HG03442 (cell line): ENCODE measurements around the gene LRRC75B.

Experiments used
- ATAC-seq: cut with Tn5 transposase; IDR thresholded peaks from one replicate; pipeline ENCODE4 v1.9.1; 2021; ENCODE audit warnings: mild to moderate bottlenecking, moderate library complexity; ENCODE audit not compliant: unreplicated experiment

The LRRC75B gene

DNA sequence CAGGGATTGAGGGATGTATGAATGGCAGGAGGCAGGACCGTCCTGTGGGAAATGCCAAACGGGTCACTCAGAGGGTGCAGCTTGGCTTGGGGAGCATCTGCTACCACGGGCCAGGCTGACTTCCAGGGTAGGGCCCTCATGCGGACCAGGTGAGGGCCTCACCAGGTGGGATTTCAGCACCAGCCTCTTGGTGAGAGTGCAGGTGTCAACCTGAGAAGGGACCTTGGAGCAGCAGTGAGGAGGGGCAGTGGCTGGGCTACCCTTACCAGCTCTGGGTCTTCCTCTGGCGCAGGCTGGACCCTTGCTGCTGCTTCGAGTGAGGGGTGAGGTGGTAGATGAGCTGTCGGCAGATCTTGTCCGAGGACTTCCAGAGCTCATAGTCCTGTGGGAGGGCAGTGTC lies 4.9 kb downstream of the LRRC75B start:
- ATAC-seq = no peak

DNA sequence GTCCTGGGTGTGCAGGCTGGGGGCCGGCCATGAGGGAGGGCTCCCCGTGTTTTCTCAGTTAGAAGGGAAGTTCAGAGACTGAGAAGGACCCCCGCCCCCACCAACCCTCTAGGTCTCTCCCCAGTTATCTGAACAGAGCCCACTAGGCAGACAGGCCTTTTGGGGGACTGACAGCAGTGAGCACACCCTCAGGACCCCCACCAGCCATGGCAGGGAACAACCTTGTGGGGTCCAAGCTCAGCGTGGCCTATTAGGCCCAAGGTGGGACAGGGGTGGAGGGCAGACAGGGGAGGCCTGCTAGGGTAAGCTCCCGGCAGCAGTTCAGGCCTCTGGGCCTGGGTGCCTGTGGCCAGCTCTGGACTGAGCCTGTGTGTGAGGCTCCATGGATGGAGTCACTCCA lies 5.6 kb downstream of the LRRC75B start:
- no peak for ATAC-seq

DNA sequence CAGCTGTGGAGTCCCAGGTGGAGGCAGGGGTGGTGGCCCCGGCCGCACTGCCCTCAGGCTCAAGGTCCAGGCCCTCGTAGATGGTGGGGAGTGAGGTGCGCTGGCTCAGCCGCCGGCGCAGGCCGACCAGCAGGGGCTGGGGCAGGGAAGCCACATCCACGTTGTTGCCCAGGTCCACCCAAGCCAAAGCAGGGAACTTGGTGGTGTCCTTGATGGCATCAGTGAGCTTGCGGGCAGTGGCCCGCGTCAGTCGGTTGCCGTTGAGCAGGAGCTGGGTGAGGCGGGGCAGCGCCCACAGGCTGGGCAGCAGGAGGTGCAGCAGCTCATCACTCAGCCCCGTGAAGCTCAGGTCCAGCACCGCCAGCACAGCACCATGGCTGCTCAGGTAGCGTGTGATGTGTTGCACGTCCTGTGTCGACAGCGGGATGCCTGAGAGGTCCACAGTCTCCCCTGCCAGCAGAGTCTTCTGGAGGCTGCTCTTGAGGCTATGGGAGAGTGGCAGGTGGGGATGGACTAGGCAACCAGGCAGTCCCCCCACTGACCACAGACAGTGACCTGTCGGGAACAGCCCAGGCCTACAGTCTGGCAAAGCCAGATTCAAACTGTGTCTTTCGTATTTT lies 6.8 kb downstream of the LRRC75B start:
- ATAC-seq = no peak

DNA sequence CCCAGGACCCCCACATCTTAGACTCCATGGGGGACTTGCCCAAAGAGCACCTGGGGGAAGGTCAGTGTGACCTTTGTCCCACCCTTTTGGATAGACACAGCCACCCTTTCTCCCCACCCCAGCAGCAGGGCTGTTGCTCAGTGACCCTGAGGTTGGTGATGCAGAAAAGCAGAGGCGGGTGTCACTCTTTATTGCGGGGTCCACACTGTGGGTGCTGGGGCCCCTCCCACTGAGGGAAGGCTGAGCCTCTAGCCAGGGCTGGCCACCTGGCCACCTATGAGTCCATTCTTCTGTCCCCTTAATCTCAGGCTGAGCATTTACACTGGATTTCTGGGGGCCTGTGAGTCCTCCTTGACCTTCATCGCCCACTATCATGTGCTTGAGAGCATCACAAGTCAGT lies 7.4 kb downstream of the LRRC75B start:
- ATAC-seq = no peak

DNA sequence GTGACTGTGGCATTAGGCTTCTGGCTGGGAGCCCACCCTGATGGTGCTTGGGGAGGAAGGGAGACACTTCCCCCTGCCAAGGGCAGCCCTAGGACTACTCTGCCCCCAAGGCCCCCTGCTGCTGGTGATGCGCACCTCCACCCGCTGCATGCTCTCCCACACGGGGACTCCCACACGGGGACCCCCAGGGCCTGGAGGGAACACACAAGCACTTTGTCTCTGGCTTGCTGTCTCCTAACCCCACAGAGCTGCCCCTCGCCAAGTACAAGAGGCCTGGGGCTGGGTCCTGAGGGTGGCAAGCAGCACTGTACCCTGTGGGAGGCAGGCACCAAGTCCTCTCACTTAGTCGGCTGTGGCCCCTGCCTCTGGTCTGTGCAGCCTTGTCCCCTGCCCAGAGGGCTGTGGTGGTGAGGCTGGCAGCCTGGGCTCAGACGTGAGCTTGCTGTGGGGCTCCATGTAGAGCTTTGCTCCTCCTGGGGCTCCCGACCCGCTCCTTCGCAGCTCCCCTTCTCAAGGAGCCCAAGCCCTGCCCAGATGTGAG lies 7.9 kb downstream of the LRRC75B start:
- no peak for ATAC-seq

DNA sequence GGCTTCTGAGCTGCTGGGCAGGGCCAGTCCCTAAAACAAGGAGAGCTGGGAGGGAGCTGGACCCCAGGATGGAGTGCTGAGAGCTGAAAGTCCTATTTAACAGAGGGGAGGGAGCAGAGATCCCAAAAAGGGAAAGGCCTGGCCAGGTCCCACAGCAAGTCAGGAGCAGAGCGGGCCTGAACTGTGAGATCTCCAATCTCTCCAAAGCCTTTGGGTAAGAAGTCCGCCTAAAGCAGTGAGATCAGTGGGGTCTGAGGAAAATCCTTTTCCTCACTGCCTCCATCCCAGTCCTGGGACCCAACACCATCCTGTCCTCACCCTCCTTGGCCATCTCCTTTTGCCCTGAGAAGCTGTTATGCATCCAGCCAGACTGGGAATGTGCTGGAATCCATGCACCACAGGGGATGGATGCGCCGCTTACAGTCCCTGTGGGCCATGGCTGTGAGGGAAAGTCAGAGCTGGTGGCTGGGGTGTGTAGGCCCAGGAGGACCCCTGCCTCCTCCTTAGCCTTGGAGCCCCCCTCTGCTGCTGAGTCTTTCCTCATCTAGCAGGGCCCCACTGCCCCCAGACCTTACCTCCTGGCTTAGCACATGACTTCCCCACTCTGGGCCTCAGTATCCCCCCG lies 8.6 kb downstream of the LRRC75B start:
- no peak for ATAC-seq

DNA sequence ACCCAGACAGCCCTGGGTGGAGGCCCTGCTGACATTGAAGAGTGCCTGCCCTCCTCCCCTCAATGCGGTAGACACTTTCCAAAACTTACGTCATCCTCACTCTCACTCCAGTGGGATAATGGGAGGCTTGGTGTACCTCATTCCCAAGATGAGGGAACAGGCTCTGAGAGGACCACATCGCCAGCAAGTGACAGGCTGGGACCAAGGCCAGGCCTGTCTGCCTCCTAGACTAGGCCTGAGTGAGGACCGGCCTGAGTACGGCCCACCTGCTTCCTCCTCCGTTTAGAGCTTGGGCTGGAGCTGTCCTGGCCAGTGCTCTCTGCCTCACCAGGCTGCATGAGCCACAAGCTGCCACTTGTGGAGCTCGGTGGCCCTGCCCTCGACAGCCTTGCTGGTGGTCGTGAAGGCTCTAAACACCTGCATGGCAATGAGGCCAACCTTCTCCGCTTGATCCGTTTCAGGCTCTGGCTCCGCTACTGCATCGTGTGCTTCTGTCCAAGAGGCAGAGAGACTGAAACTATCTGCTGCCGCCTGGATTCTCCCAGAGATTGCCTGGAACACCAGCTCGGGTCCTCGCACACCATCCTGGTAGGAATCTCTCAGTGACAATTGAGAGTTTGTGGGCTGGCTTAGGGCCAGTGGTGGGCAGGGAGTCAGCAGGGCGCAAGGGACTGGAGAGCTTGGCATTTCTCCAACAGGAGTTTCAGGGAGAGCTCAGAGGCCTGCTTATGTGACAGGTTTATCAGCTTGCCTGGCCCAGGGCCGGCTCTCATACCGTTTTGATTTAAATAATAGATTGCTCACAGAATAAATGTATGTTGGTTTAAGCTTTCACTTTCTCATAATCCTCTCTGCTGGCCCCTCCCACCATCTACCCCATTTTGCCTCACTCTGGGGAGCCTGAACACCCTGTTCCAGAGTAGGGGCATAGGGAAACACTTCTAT lies 9.4 kb downstream of the LRRC75B start:
- ATAC-seq = no peak

DNA sequence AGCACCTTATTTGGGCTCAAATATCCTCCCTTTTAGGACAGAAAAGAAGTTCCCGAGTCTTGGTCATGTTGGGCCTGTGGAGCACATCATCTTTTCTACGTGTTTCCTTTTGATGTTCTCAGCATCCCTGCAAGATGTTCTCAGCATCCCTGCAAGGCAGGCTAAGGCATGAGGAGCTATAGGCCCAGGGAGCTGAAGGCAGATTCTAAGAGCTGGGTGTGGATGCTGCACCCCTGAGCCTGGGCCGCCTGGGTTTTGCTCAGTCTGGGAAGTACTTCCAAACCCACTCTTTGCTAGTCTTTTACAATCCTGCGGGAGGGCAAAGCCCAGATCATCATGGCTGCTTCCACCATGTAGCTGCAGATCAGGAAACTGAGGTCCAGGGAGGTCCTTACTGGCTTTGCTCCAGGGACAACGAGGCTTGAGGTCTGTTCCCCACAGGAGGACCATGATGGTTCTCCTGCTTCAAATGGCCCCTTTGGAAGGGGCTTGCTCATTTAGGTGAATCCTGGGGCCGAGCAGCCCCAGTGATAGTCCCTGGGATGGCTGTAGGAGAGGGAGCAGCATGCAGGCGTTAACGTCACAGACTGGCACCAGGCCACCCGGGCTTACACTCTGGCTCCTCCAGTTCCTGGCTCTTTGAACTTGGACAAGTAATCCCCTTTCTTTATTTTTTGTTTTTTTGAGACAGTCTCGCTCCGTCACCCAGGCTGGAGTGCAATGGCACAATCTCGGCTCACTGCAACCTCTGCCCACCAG lies 10.6 kb downstream of the LRRC75B start:
- ATAC-seq = no peak

DNA sequence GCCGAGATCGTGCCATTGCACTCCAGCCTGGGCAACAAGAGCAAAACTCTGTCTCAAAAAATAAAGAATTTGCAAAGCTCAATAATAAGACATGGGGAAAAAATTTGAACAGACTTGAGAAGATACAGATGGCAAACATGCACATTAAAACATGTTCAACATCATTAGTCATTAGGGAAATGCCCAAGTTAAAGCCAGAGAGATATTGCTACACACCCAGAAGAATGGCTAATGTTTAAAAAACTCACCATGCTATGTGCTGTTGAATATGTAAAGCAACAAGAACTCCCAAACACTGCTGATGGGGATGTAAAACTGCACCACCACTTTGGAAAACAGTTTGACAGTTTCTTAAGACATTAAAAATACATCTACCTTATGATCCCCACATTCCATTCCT lies 12.6 kb downstream of the LRRC75B start:
- no peak for ATAC-seq

DNA sequence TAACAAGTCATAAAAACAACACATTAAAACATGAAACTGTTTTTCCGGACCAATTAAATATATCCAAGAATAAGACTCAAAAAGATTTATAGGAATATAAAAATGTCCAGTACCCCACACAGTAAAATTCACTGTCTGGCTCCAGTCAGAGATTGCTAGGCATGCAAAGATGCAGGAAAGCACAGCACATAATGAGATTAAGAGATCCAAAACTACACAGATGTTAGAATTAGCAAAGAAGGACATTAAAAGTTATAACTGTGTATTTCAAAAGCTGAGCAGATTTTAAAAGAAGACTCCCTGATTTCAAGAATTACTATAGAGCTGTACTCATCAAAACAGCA lies 13.6 kb downstream of the LRRC75B start:
- ATAC-seq = no peak

DNA sequence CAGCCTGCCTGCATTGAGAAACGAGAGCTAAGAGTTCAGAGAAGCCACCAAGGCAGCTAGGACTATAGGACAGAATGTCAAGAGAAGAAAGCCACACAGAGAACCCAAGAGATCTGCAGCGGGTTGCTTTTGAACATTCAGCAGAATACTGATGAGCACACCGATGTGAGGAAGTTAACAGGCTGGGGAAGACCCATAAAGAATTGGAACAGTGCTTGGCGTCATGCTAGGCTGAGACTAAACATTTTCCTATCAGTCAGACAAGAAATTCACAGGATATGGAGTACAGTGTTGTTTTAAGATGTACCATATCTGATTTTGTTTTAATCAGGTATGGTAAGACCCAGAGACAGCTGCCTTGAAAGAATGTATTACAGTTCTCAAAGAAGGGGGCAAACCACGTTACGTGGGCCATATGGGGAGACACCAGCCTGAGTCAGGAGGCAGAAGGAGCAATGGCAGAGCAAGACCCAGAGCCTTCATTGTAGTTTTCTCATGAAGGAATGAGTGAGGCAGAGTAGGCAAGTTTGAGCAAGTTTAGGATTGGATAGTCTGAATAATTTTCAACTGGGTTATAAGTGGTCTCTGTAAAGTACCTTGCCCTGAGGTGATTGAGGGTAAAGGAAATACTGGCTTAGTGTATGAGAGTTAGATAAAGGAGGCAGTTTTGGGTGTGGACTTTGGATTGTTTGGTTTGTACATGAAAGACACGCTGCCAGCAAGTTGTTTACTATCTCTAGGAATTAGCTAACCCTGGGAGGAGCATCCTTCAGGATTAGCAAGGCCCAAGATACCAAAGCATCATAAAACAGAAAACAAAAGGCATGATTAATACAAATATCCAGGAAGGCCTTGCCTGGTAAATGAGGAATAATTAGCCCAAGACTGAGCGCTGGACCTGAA lies 14.3 kb downstream of the LRRC75B start:
- ATAC-seq = no peak

DNA sequence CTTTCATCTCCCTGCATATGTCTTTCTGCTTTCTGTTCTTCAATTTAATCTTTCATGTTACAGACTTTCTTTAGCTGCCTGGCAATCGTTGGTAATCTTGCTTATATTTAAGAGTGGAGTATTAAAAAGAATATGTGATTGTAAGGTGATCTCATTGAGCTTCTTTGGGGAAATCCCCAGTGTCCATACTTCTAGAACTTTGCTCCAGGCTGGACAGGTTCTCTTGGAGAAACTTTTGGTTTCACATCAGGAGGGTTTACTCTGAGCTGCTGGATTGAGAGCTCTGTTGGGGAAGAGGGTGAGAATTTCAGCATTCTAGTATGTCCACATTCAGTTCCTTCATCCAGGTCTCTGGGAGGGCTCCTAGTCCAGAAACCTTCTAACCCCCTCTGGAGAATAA lies 16.1 kb downstream of the LRRC75B start:
- ATAC-seq = no peak

DNA sequence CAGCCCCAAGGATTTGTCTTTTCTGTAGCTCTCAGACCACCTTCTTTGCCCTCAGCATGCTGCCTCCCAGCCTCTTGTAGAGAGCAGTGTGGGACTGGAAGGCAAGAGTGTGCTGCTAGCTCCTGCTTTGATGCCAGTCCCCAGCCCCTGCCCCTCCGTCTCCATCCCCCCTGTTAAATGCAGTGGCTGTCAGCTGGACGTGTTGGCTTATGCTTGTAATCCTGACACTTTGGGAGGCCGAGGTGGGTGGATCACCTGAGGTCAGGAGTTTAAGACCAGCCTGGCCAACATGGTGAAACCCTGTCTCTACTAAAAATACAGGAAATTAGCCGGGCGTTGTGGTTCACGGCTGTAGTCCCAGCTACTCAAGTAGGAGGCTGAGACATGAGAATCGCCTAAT lies 21.6 kb downstream of the LRRC75B start:
- ATAC-seq = no peak

DNA sequence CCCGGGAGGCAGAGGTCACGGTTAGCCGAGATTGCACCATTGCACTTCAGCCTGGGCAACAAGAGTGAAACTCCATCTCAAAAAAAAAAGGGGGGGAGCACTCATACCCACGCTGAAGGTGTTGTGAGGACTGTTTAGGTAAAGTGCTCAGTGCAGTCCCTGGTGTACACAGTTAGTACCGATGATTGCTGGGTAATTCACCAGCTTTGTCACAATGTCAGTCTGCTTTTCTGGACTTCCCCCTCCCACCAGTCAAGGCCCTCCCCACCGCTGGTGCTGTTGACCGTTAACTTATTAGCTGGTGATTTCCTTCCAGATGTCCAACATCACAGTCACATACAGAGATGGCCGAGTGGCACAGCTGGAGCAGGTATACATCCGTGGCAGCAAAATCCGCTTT lies 25.2 kb downstream of the LRRC75B start:
- no peak for ATAC-seq

DNA sequence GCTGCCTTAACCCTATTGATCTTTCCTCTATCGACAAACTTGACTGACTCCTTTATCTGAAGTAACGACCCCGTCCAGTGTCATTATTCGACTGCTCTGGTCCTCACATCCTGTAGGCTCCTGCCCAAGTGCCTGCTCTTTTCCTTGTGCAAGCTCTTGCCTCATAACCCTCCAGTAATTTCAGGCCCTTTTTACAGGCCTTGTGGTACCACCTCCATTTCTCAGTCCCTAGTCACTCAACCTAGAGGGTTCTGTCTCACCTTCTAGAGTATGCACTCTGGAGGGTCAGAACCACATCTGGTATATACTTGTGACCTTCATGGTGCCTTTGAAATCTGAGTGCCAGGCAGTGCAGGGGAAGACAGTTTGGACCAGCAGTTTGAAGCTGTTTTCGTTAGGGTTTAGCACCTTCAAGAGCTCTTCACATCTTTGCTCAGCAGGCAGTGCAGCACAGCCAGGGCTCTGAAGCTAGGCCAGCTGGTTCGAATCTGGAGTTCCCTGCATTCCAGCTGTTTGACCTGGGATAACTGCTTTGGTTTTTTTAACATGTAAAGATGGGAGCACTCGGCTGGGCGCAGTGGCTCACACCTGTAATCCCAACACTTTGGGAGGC lies 25.9 kb downstream of the LRRC75B start:
- no peak for ATAC-seq

DNA sequence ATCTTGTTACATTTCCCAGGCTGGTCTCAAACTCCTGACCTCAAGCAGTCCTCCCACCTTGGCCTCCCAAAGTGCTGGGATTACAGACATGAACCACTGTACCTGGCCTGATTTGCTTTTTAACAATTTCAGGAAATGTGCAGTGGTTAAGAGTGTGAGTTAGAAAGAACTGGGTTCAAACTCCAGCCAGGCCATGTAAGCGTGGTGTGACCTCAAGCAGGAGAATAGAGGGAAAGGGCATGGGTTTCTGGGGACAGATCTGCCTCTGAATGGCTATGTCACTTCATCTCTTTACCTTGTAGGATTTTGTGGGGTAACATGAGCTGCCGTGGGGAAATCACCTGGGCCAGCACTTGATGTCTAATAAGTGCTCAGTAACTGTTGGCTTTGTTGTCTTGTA lies 27.8 kb downstream of the LRRC75B start:
- ATAC-seq = no peak

DNA sequence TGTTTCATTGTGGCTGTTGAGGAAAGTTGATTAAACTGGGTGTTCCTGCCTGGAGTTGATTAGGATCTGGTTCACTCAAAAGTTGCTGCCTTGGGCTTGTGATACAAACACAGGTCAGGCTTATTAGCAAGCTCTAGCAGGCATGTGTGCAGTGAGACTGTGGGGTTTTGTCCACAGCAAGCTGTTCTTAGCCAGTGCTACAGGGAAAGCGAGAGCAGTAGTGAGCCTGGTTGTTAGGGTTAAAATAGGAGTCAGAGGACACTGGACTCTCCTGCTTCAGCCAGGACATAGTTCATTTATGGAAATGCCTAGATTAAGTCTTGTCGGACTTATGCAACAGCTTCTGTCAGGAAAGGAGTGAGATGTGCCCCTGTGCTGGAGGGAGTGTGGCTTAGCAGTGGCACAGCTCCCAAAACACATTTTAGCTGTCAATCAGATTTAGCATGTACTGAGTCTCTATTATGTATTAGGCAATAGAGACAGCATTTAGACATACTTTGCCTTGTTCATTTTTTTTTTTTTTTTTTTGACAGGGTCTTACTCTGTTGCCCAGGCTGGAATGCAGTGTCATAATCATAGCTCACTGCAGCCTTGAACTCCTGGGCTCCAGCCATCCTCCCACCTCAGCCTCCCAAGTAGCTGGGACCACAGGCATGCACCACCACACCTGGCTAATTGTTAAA lies 28.4 kb downstream of the LRRC75B start:
- ATAC-seq = no peak

DNA sequence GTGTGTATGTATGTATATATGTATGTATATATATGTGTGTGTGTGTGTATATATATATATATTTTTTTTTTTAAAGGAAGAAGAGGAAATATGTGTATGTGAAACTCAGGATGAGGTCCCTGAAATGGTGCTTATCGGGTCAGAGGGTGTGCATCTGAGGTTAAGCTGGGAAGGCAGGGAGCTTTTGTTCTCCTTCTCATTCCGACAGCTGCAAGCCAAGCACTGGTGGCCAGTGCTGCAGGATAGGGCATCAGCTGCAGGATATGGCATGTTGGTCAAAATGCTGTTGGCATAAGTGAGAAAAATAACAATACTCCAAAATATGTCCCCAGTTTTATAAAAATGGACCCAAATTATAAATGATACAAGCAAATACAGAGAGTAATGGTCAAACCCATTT lies 29.6 kb downstream of the LRRC75B start:
- ATAC-seq = no peak

DNA sequence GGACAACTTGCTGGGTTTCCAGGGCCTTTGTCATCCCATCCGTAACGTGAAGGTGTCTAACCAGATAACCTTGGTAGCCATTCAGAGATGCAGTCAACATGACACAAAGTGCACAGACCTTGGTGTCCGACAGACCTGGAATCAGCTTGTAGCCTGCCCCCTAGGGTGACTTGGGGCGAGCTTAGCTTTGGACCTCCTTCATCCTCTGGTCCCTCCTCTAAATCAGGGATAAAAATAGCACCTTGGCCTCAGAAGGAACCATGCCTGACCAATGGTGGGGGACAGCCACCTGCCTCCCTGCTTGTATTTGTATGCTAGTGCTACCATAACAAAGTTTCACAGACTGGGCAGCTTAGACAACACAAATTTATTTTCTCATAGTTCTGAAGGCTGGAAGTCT lies 33.4 kb downstream of the LRRC75B start:
- ATAC-seq = no peak
